ENCODE results near the gene ABHD1. TPM values are rescaled to one million over a fixed set of nuclear protein-coding genes. Genes with fewer than 3 reads are reported as not detected.

The ABHD1 gene
- polyA plus RNA-seq, 1 donor (not counting 4 experiments of a cell fraction or from before 2014, with no cell fraction given): not detected

GRCh38 chr2:27086090-27086723 is 37.4 kb upstream of the ABHD1 start:
- no peaks in the 10 kb centered on the region for H3K79me2 ChIP-seq (ENCODE audit: control insufficient read depth, insufficient read depth, low read length)
- peak overlapping the region; percentile 51 for H2AFZ ChIP-seq (ENCODE audit: control insufficient read depth, low read length)
- peaks cover 17% of the 10 kb centered on the region for H3K4me1 ChIP-seq (ENCODE audit: control insufficient read depth, extremely low read depth, insufficient read depth, low read length)
- TF ChIP-seq CTCF (optimal IDR thresholded peaks at IDR 0.05 in 1 of 3, IDR thresholded peaks at IDR 0.05 in 1 of 3, conservative IDR thresholded peaks at IDR 0.05 in 1 of 3; ENCODE audit: extremely low read depth in 1 of 3, insufficient read depth in 2 of 3, low read length in 3 of 3): peak; percentile 41 to 92 (median 78)
- TF ChIP-seq EZH2 (IDR thresholded peaks at IDR 0.05; ENCODE audit: low read length): no peak
- peak overlapping the region; percentile 79 for H3K4me2 ChIP-seq (ENCODE audit: control insufficient read depth, extremely low read depth, insufficient read depth, low read depth, low read length)
- no peaks in the 10 kb centered on the region for H3K36me3 ChIP-seq (ENCODE audit: control insufficient read depth in 2 of 2, extremely low read depth in 1 of 2, insufficient read depth in 2 of 2, low read length in 2 of 2)
- peak overlapping the region; percentile 43 for H3K27ac ChIP-seq (ENCODE audit: control insufficient read depth, insufficient read depth, low read length)
- H3K9me1 ChIP-seq (ENCODE audit: control insufficient read depth, extremely low read depth, insufficient read depth, low read length): no peaks in the 10 kb centered on the region
- dilution Hi-C loops (cut with MboI; ENCODE audit: extremely low pct_ligation_motif_present, low sequenced_read_pairs): no loop called here
- H3K4me3 ChIP-seq (ENCODE audit: control insufficient read depth in 2 of 3, extremely low read depth in 1 of 3, insufficient read depth in 2 of 3, low read depth in 1 of 3, low read length in 3 of 3): peak overlapping the region; percentile 55 to 85 (median 69)
- H3K9ac ChIP-seq (ENCODE audit: control insufficient read depth, extremely low read depth, insufficient read depth, low read length): peak overlapping the region; percentile 73
- FAIRE-seq (no peak), DNase-seq (ENCODE audit: low read depth, low spot score) (peak; percentile 41)
- H3K9me3 ChIP-seq (ENCODE audit: control insufficient read depth, low read depth, low read length): no peaks in the 10 kb centered on the region
- no peaks in the 10 kb centered on the region for H3K27me3 ChIP-seq (ENCODE audit: control insufficient read depth, extremely low read depth, insufficient read depth, low read length)
- H4K20me1 ChIP-seq (ENCODE audit: control insufficient read depth, extremely low read depth, insufficient read depth, low read length): no peaks in the 10 kb centered on the region

- H3K36me3 ChIP-seq (ENCODE audit: control insufficient read depth in 2 of 2, extremely low read depth in 1 of 2, insufficient read depth in 2 of 2, low read length in 2 of 2): no peaks in the 10 kb centered on the region
- peak within 1 kb of the TSS; percentile 94 for H3K4me2 ChIP-seq (ENCODE audit: control insufficient read depth, extremely low read depth, insufficient read depth, low read depth, low read length)
- H2AFZ ChIP-seq (ENCODE audit: control insufficient read depth, low read length): peak within 1 kb of the TSS; percentile 65
- peak within 1 kb of the TSS; percentile 73 for H3K9ac ChIP-seq (ENCODE audit: control insufficient read depth, extremely low read depth, insufficient read depth, low read length)
- dilution Hi-C loops (cut with MboI; ENCODE audit: extremely low pct_ligation_motif_present, low sequenced_read_pairs): no loop called here
- peak within 1 kb of the TSS; percentile 55 to 85 (median 69) for H3K4me3 ChIP-seq (ENCODE audit: control insufficient read depth in 2 of 3, extremely low read depth in 1 of 3, insufficient read depth in 2 of 3, low read depth in 1 of 3, low read length in 3 of 3)
- H3K27ac ChIP-seq (ENCODE audit: control insufficient read depth, insufficient read depth, low read length): peak within 1 kb of the TSS; percentile 43
- no peaks in the 10 kb centered on the region for H4K20me1 ChIP-seq (ENCODE audit: control insufficient read depth, extremely low read depth, insufficient read depth, low read length)
- H3K4me1 ChIP-seq (ENCODE audit: control insufficient read depth, extremely low read depth, insufficient read depth, low read length): peaks cover 10% of the 10 kb centered on the region
- DNase-seq (ENCODE audit: low read depth, low spot score): no peak
- H3K9me3 ChIP-seq (ENCODE audit: control insufficient read depth, low read depth, low read length): no peaks in the 10 kb centered on the region
- H3K9me1 ChIP-seq (ENCODE audit: control insufficient read depth, extremely low read depth, insufficient read depth, low read length): no peaks in the 10 kb centered on the region
- no peak for FAIRE-seq
- no peaks in the 10 kb centered on the region for H3K79me2 ChIP-seq (ENCODE audit: control insufficient read depth, insufficient read depth, low read length)
- no peak for TF ChIP-seq CTCF (optimal IDR thresholded peaks at IDR 0.05 in 1 of 3, IDR thresholded peaks at IDR 0.05 in 1 of 3, conservative IDR thresholded peaks at IDR 0.05 in 1 of 3; ENCODE audit: extremely low read depth in 1 of 3, insufficient read depth in 2 of 3, low read length in 3 of 3)
- TF ChIP-seq EZH2 (IDR thresholded peaks at IDR 0.05; ENCODE audit: low read length): no peak
- H3K27me3 ChIP-seq (ENCODE audit: control insufficient read depth, extremely low read depth, insufficient read depth, low read length): no peaks in the 10 kb centered on the region
Measured at GRCh38 chr2:27086724-27087593, 36.7 kb upstream of the ABHD1 start, which contains the start of gene KHK. Gene KHK, plus strand, starts transcription at chr2:27086772. Its CDS starts 488 bp downstream, at chr2:27087260.
